IMR-90 (cell line): ENCODE results near the gene ARFIP1. TPM values are rescaled to one million over a fixed set of nuclear protein-coding genes. Genes with fewer than 3 reads are reported as not detected.

Experiments
- ATAC-seq: fragments of 200-7000 bp; cut with Tn5 transposase; 2 replicates; pipeline ENCODE4 v1.9.1; 2020; ENCODE audit warnings: low read depth, mild to moderate bottlenecking, moderate library complexity
- BruUV-seq: library from RNA; stranded (reverse); fragments of 400-500 nt; replicated peaks from 2 replicates; lab custom pipeline; 2021; lab: Mats Ljungman, UMichigan
- CTCF ChIA-PET: fragments of 300-600 bp; formaldehyde crosslinking; extraction: SDS; loops from one replicate; lab custom pipeline; 2021; ENCODE audit warnings: antibody characterized with exemption; lab: Yijun Ruan, JAX
- POLR2A ChIA-PET: fragments of 300-600 bp; sonication (Branson Sonifier 250); formaldehyde crosslinking; loops from one replicate; lab custom pipeline; 2022; ENCODE audit warnings: antibody characterized with exemption; ENCODE audit not compliant: unreplicated experiment; lab: Charles Lee
- DNase-seq: peaks from one replicate; pipeline ENCODE4 v3.0.0; 2013
- H2AFZ ChIP-seq: replicated peaks from 2 replicates; pipeline ENCODE3; 2013; ENCODE audit warnings: low read length, mild to moderate bottlenecking; ENCODE audit not compliant: poor library complexity
- H2AK5ac ChIP-seq: 2 replicates; pipeline ENCODE4 v1.6.1; 2013; ENCODE audit warnings: low read depth, low read length, inconsistent platforms
- H2AK9ac ChIP-seq: replicated peaks from 2 replicates; pipeline ENCODE3; 2013; ENCODE audit warnings: mild to moderate bottlenecking, low read depth, low read length, moderate library complexity; ENCODE audit not compliant: poor library complexity
- H2BK120ac ChIP-seq: 2 replicates; pipeline ENCODE4 v1.6.1; 2013; ENCODE audit warnings: low read depth, low read length, inconsistent platforms
- H2BK15ac ChIP-seq: 3 replicates; pipeline ENCODE4 v1.6.1; 2013; ENCODE audit warnings: low read depth, low read length, inconsistent platforms
- H2BK20ac ChIP-seq: 2 replicates; pipeline ENCODE4 v1.6.1; 2013; ENCODE audit warnings: low read depth, mild to moderate bottlenecking, inconsistent platforms, low read length, moderate library complexity
- H2BK5ac ChIP-seq: 2 replicates; pipeline ENCODE4 v1.6.1; 2013; ENCODE audit warnings: mild to moderate bottlenecking, low read depth, low read length, inconsistent platforms; ENCODE audit not compliant: poor library complexity, severe bottlenecking
- H3K14ac ChIP-seq: replicated peaks from 2 replicates; pipeline ENCODE4 v1.6.1; 2013; ENCODE audit warnings: low read depth, low read length, inconsistent platforms
- H3K18ac ChIP-seq: 2 replicates; pipeline ENCODE4 v1.6.1; 2013; ENCODE audit warnings: low read depth, low read length, control low read depth
- H3K23ac ChIP-seq: 2 replicates; pipeline ENCODE4 v1.6.1; 2013; ENCODE audit warnings: low read depth, low read length, inconsistent platforms
- H3K27ac ChIP-seq: 2 replicates; pipeline ENCODE4 v1.5.1; 2013; ENCODE audit warnings: mild to moderate bottlenecking, control low read depth, low read length; ENCODE audit not compliant: insufficient read depth
- H3K27me3 ChIP-seq: 2 replicates; pipeline ENCODE4 v1.6.1; 2013; ENCODE audit warnings: low read length; ENCODE audit not compliant: control insufficient read depth, insufficient read depth
- H3K36me3 ChIP-seq: 2 replicates; pipeline ENCODE4 v1.6.1; 2013; ENCODE audit warnings: low read length, mixed read lengths; ENCODE audit not compliant: control insufficient read depth, insufficient read depth
- H3K4ac ChIP-seq: 2 replicates; pipeline ENCODE4 v1.6.1; 2013; ENCODE audit warnings: low read depth, low read length, inconsistent platforms
- H3K4me1 ChIP-seq: 2 replicates; pipeline ENCODE4 v1.6.1; 2013; ENCODE audit warnings: low read length, mixed read lengths; ENCODE audit not compliant: control insufficient read depth, insufficient read depth
- H3K4me2 ChIP-seq: 2 replicates; pipeline ENCODE4 v1.6.1; 2013; ENCODE audit warnings: low read depth, mild to moderate bottlenecking, control low read depth, low read length, moderate library complexity
- H3K4me3 ChIP-seq: 2 replicates; pipeline ENCODE4 v1.5.1; 2013; ENCODE audit warnings: low read depth, mild to moderate bottlenecking, control low read depth, low read length, moderate library complexity; ENCODE audit not compliant: insufficient read depth
- H3K56ac ChIP-seq: 2 replicates; pipeline ENCODE4 v1.6.1; 2013; ENCODE audit warnings: low read length, inconsistent platforms; ENCODE audit not compliant: insufficient read depth; ENCODE audit errors: extremely low read depth
- H3K79me1 ChIP-seq, 2 experiments: 2 replicates each; pipeline ENCODE4 v1.6.1; 2013; ENCODE audit warnings: low read length in 2 of 2, inconsistent platforms in 1 of 2, low read depth in 1 of 2
- H3K9ac ChIP-seq: 2 replicates; pipeline ENCODE4 v1.6.1; 2013; ENCODE audit warnings: low read depth, low read length, control low read depth
- H3K9me1 ChIP-seq: 2 replicates; pipeline ENCODE4 v1.6.1; 2013; ENCODE audit warnings: low read length, inconsistent platforms; ENCODE audit not compliant: insufficient read depth
- H3K9me3 ChIP-seq: 2 replicates; pipeline ENCODE4 v1.6.1; 2013; ENCODE audit warnings: low read length; ENCODE audit not compliant: control insufficient read depth, insufficient read depth
- H4K20me1 ChIP-seq: 2 replicates; pipeline ENCODE4 v1.6.1; 2013; ENCODE audit warnings: low read length, inconsistent platforms; ENCODE audit not compliant: insufficient read depth
- H4K5ac ChIP-seq: 2 replicates; pipeline ENCODE4 v1.6.1; 2013; ENCODE audit warnings: mild to moderate bottlenecking, low read depth, low read length, control low read depth
- H4K8ac ChIP-seq, 2 experiments: 2 replicates each; pipeline ENCODE4 v1.6.1; 2013; ENCODE audit warnings: low read depth in 2 of 2, low read length in 2 of 2, control low read depth in 1 of 2, inconsistent platforms in 1 of 2
- H4K91ac ChIP-seq: 2 replicates; pipeline ENCODE4 v1.6.1; 2013; ENCODE audit warnings: low read depth, low read length, inconsistent platforms; ENCODE audit not compliant: insufficient read depth
- BHLHE40 ChIP-seq: fragments of 150-350 bp; IDR thresholded peaks from 2 replicates; pipeline ENCODE4 v1.6.1; 2016; ENCODE audit warnings: mild to moderate bottlenecking, low read depth, low read length
- CEBPB ChIP-seq: IDR thresholded peaks from 2 replicates; pipeline ENCODE4 v1.6.1; 2012; ENCODE audit warnings: low read depth, low read length, improper control_type of control experiment
- CHD1 ChIP-seq: IDR thresholded peaks from 2 replicates; pipeline ENCODE4 v1.6.1; 2012; ENCODE audit warnings: low read depth, low read length, improper control_type of control experiment
- FOS ChIP-seq: fragments of 150-350 bp; IDR thresholded peaks from 2 replicates; pipeline ENCODE4 v1.6.1; 2016; ENCODE audit warnings: low read depth, low read length
- MXI1 ChIP-seq: IDR thresholded peaks from 2 replicates; pipeline ENCODE4 v1.6.1; 2012; ENCODE audit warnings: low read depth, mild to moderate bottlenecking, low read length, moderate library complexity, borderline replicate concordance
- NFE2L2 ChIP-seq: fragments of 150-350 bp; IDR thresholded peaks from 2 replicates; pipeline ENCODE4 v1.6.1; 2016; ENCODE audit warnings: low read depth, mild to moderate bottlenecking, low read length
- POLR2A ChIP-seq: IDR thresholded peaks from 2 replicates; pipeline ENCODE4 v1.6.1; 2012; ENCODE audit warnings: mild to moderate bottlenecking, low read depth, low read length
- RCOR1 ChIP-seq: IDR thresholded peaks from 2 replicates; pipeline ENCODE4 v1.6.1; 2012; ENCODE audit warnings: mild to moderate bottlenecking, low read length, improper control_type of control experiment; ENCODE audit not compliant: insufficient replicate concordance
- SMC3 ChIP-seq: fragments of 150-350 bp; IDR thresholded peaks from 2 replicates; pipeline ENCODE4 v1.6.1; 2016; ENCODE audit warnings: low read depth, mild to moderate bottlenecking, antibody characterized with exemption, low read length, moderate library complexity
- WGBS, 2 experiments: methylation state at CpG; one replicate each; pipeline versions ENCODE4 v1.1.5 to v1.1.7; 2013; ENCODE audit warnings: missing lambda C conversion rate in 2 of 2; ENCODE audit not compliant: insufficient read length in 1 of 2; ENCODE audit errors: extremely low coverage in 2 of 2; 5-methylcytosine and 5-hydroxymethylcytosine counted together
- dilution Hi-C: fragments of 300-500 bp; cut with HindIII; formaldehyde crosslinking; loops from one replicate; pipeline ENCODE4 v1.14.3; 2018; ENCODE audit warnings: low sequenced_read_pairs; ENCODE audit not compliant: unreplicated experiment
- in situ Hi-C: fragments of 300-500 bp; cut with MboI; formaldehyde crosslinking; loops from 3 replicates; pipeline ENCODE4 v1.14.3; 2019; ENCODE audit warnings: low sequenced_read_pairs, inconsistent platforms, mixed read lengths
- intact Hi-C: fragments of 100-400 bp; cut with micrococcal nuclease; formaldehyde crosslinking; loops from 2 replicates; pipeline ENCODE4 v1.10.0; 2022
- polyA plus RNA-seq, 3 experiments: library from polyadenylated mRNA; depleted of rRNA; stranded (reverse); fragments of >200 nt; gene quantifications; 2 replicates each; pipeline ENCODE4 v1.2.3, GENCODE V29; 2012; ENCODE audit warnings: low replicate concordance in 1 of 3
- total RNA-seq: library from RNA; depleted of rRNA; stranded (reverse); fragments of >200 nt; gene quantifications from 2 replicates; pipeline ENCODE4 v1.2.3, GENCODE V29; 2012
- TF ChIP-seq, protein P1 (sequence below): fragments of 150-350 bp; IDR thresholded peaks from 2 replicates; pipeline ENCODE4 v1.6.1; 2016; ENCODE audit warnings: low read depth, mild to moderate bottlenecking, low read length, moderate library complexity, borderline replicate concordance
- TF ChIP-seq, protein P2 (sequence below): conservative IDR thresholded peaks from 2 replicates; pipeline ENCODE4 v1.5.1; 2012; ENCODE audit warnings: mild to moderate bottlenecking, low read depth, low read length, improper control_type of control experiment

ARFIP1 gene
- total and polyA plus RNA-seq, 2 of the 4 experiments (the other 2 are of a cell fraction) = 12.7 to 30.5 TPM

DNA sequence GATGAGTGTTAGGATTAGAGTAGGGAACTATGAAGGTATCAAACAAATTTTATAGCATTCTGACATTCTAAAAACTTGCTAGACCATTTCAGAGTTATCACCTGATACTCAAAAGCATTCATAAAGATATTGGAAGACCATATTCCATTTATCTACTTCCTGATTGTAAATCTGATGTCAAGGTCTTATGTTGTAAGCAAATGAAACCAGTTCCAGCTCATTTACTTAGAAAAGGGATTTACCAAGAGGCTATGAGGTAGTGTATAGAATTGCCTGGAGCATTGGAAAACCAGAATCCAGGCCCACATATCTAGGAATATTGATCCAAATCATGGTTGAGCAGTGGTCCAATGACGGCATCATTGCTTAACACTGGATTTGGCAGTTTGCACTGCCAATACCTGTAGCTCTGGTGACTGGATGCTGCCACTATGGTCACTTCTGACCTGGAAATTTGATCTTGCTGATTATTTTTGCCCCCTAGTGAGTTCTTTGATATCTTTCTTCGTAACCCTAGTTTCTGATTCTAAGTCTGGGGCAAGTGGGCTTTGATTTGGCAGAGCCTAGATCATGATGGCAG is 25.4 kb downstream of the ARFIP1 start:
- POLR2A ChIA-PET = no interaction called here
- ATAC-seq (no peak), DNase-seq (no peak)
- no peak overlapping the region for H3K4ac ChIP-seq
- H3K23ac ChIP-seq = no peak overlapping the region
- H2BK5ac ChIP-seq = no peak overlapping the region
- no peak overlapping the region for H3K14ac ChIP-seq
- no peak overlapping the region for H3K9ac ChIP-seq
- H3K27me3 ChIP-seq = no peaks in the 10 kb centered on the region
- H4K5ac ChIP-seq = no peak overlapping the region
- no peak overlapping the region for H2AK5ac ChIP-seq
- no peaks in the 10 kb centered on the region for H3K36me3 ChIP-seq
- no peak overlapping the region for H2AK9ac ChIP-seq
- no TSS peak for BruUV-seq
- H4K20me1 ChIP-seq = peaks cover 11% of the 10 kb centered on the region; the same call in 1 of the 2 replicates
- TF ChIP-seq CEBPB = no peak
- TF ChIP-seq RCOR1 = no peak
- TF ChIP-seq SMC3 = no peak
- no peak for TF ChIP-seq BHLHE40
- no peak for TF ChIP-seq NFE2L2
- TF ChIP-seq MXI1 = no peak
- TF ChIP-seq, protein P1, sequence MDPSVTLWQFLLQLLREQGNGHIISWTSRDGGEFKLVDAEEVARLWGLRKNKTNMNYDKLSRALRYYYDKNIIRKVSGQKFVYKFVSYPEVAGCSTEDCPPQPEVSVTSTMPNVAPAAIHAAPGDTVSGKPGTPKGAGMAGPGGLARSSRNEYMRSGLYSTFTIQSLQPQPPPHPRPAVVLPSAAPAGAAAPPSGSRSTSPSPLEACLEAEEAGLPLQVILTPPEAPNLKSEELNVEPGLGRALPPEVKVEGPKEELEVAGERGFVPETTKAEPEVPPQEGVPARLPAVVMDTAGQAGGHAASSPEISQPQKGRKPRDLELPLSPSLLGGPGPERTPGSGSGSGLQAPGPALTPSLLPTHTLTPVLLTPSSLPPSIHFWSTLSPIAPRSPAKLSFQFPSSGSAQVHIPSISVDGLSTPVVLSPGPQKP = no peak
- TF ChIP-seq POLR2A = no peak
- TF ChIP-seq FOS = no peak
- no peak for TF ChIP-seq CHD1
- TF ChIP-seq, protein P2, sequence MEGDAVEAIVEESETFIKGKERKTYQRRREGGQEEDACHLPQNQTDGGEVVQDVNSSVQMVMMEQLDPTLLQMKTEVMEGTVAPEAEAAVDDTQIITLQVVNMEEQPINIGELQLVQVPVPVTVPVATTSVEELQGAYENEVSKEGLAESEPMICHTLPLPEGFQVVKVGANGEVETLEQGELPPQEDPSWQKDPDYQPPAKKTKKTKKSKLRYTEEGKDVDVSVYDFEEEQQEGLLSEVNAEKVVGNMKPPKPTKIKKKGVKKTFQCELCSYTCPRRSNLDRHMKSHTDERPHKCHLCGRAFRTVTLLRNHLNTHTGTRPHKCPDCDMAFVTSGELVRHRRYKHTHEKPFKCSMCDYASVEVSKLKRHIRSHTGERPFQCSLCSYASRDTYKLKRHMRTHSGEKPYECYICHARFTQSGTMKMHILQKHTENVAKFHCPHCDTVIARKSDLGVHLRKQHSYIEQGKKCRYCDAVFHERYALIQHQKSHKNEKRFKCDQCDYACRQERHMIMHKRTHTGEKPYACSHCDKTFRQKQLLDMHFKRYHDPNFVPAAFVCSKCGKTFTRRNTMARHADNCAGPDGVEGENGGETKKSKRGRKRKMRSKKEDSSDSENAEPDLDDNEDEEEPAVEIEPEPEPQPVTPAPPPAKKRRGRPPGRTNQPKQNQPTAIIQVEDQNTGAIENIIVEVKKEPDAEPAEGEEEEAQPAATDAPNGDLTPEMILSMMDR = no peak
- H3K18ac ChIP-seq = no peak overlapping the region
- no peak overlapping the region for H2BK15ac ChIP-seq
- H3K27ac ChIP-seq = no peak overlapping the region
- no peaks in the 10 kb centered on the region for H3K9me3 ChIP-seq
- H2AFZ ChIP-seq = no peak overlapping the region
- H3K79me1 ChIP-seq = peaks cover 30 to 52% of the 10 kb centered on the region in 2 experiments
- 100% methylated on average over 1 of the region's 2 CpGs; no CpG with 5 or more reads in 1 of the 2 experiments for WGBS, 2 experiments
- CTCF ChIA-PET = interaction anchor here (0.8 kb wide), 1 partner anchor 14 kb away, joined by 3 read pairs; no protein-coding TSS in a partner anchor
- peaks cover 2% of the 10 kb centered on the region; the same call in 1 of the 2 replicates for H3K4me1 ChIP-seq
- no peak overlapping the region for H3K56ac ChIP-seq
- no peak overlapping the region for H3K4me2 ChIP-seq
- no peak overlapping the region for H3K4me3 ChIP-seq
- H4K8ac ChIP-seq = no peak overlapping the region
- in situ Hi-C loops (no loop called here), dilution Hi-C loops (no loop called here), intact Hi-C loops (no loop called here)
- H2BK20ac ChIP-seq = no peak overlapping the region
- no peaks in the 10 kb centered on the region for H3K9me1 ChIP-seq
- no peak overlapping the region for H4K91ac ChIP-seq
- H2BK120ac ChIP-seq = no peak overlapping the region
